ENCODE data around the gene FBXO39. TPM values are rescaled to one million over a fixed set of nuclear protein-coding genes. Genes with fewer than 3 reads are reported as not detected.

Gene FBXO39
- total RNA-seq, 2 experiments from 2014 or later, result 0.36 to 0.71 TPM

- no peak for TF ChIP-seq CTCF (IDR thresholded peaks at IDR 0.05)
- Histone ChIP-seq H3K27ac (ENCODE audit: low read depth in 1 of 2, low read length in 2 of 2) (no peak overlapping the region), H3K4me3 (ENCODE audit: low read length) (no peak overlapping the region), H3K36me3 (ENCODE audit: insufficient read depth, low read length) (no peaks in the 10 kb centered on the region), H3K9me3 (ENCODE audit: control insufficient read depth in 1 of 2, insufficient read depth in 1 of 2, low read length in 2 of 2) (no peaks in the 10 kb centered on the region), H3K27me3 (ENCODE audit: control insufficient read depth in 1 of 2, insufficient read depth in 2 of 2, low read length in 2 of 2) (peaks cover 4 to 17% of the 10 kb centered on the region in 2 experiments), H3K4me1 (ENCODE audit: insufficient read depth, low read length) (no peaks in the 10 kb centered on the region)
- H3K4me1 Mint-ChIP-seq (ENCODE audit: low read depth), result no peaks in the 10 kb centered on the region
- no peaks in the 10 kb centered on the region for H3K9me3 Mint-ChIP-seq
- ChIA-PET CTCF (no interaction called here), POLR2A (no interaction called here)
- intact Hi-C loops (cut with DNase I, micrococcal nuclease), result no loop called here
- H3K4me3 Mint-ChIP-seq, result no peak overlapping the region
- DNase-seq (no peak), ATAC-seq (ENCODE audit: poor library complexity) (no peak)
- H3K27ac Mint-ChIP-seq, result no peak overlapping the region
- H3K36me3 Mint-ChIP-seq (ENCODE audit: low read depth), result no peaks in the 10 kb centered on the region
- H3K27me3 Mint-ChIP-seq, result peaks cover 33% of the 10 kb centered on the region
Measured at GRCh38 chr17:6793748-6794493, 17.9 kb downstream of the FBXO39 start.

- no peaks in the 10 kb centered on the region for H3K36me3 ChIP-seq (ENCODE audit: insufficient read depth, low read length)
- Mint-ChIP-seq H3K4me1 (ENCODE audit: low read depth) (no peaks in the 10 kb centered on the region), H3K27me3 (peaks cover 15% of the 10 kb centered on the region), H3K9me3 (no peaks in the 10 kb centered on the region), H3K4me3 (no peak overlapping the region), H3K36me3 (ENCODE audit: low read depth) (no peaks in the 10 kb centered on the region), H3K27ac (no peak overlapping the region)
- intact Hi-C loops (cut with DNase I, micrococcal nuclease), result no loop called here
- H3K9me3 ChIP-seq (ENCODE audit: control insufficient read depth in 1 of 2, insufficient read depth in 1 of 2, low read length in 2 of 2), result no peaks in the 10 kb centered on the region
- no peaks in the 10 kb centered on the region for H3K4me1 ChIP-seq (ENCODE audit: insufficient read depth, low read length)
- H3K4me3 ChIP-seq (ENCODE audit: low read length), result no peak overlapping the region
- CTCF ChIA-PET, result no interaction called here
- no peak overlapping the region for H3K27ac ChIP-seq (ENCODE audit: low read depth in 1 of 2, low read length in 2 of 2)
- H3K27me3 ChIP-seq (ENCODE audit: control insufficient read depth in 1 of 2, insufficient read depth in 2 of 2, low read length in 2 of 2), result peaks cover 2 to 5% of the 10 kb centered on the region in 2 experiments
- ATAC-seq (ENCODE audit: poor library complexity) (no peak), DNase-seq (no peak)
- POLR2A ChIA-PET, result no interaction called here
- TF ChIP-seq CTCF (IDR thresholded peaks at IDR 0.05), result no peak
Measured at GRCh38 chr17:6796017-6796886, 20.2 kb downstream of the FBXO39 start.

GRCh38 chr17:6796887-6797490 is 21.0 kb downstream of the FBXO39 start:
- Mint-ChIP-seq H3K36me3 (ENCODE audit: low read depth) (no peaks in the 10 kb centered on the region), H3K27me3 (peaks cover 14% of the 10 kb centered on the region), H3K9me3 (no peaks in the 10 kb centered on the region), H3K4me1 (ENCODE audit: low read depth) (no peaks in the 10 kb centered on the region), H3K27ac (no peak overlapping the region), H3K4me3 (no peak overlapping the region)
- H3K36me3 ChIP-seq (ENCODE audit: insufficient read depth, low read length), result no peaks in the 10 kb centered on the region
- H3K9me3 ChIP-seq (ENCODE audit: control insufficient read depth in 1 of 2, insufficient read depth in 1 of 2, low read length in 2 of 2), result no peaks in the 10 kb centered on the region
- ATAC-seq (ENCODE audit: poor library complexity) (no peak), DNase-seq (no peak)
- H3K27me3 ChIP-seq (ENCODE audit: control insufficient read depth in 1 of 2, insufficient read depth in 2 of 2, low read length in 2 of 2), result peaks cover 0 to 5% of the 10 kb centered on the region in 2 experiments
- intact Hi-C loops (cut with DNase I, micrococcal nuclease), result no loop called here
- no peak overlapping the region for H3K27ac ChIP-seq (ENCODE audit: low read depth in 1 of 2, low read length in 2 of 2)
- ChIA-PET POLR2A (no interaction called here), CTCF (no interaction called here)
- no peaks in the 10 kb centered on the region for H3K4me1 ChIP-seq (ENCODE audit: insufficient read depth, low read length)
- no peak for TF ChIP-seq CTCF (IDR thresholded peaks at IDR 0.05)
- H3K4me3 ChIP-seq (ENCODE audit: low read length), result no peak overlapping the region
